ENCODE measurements around the gene SULT1A1. TPM values are rescaled to one million over a fixed set of nuclear protein-coding genes. Genes with fewer than 3 reads are reported as not detected.
"Not testable (repeated sequence)": the region's sequence is repeated elsewhere in the genome, so short reads cannot be mapped to it uniquely, and the experiment has no call there.

Gene SULT1A1
- total and polyA plus RNA-seq, 2 of the 4 experiments (the other 2 are of a cell fraction) = 1.2 to 1.6 TPM

GRCh38 chr16:28616636-28617035 lies 6.8 kb upstream of the SULT1A1 start:
- DNase-seq (no peak), ATAC-seq (ENCODE audit: low read depth) (no peak)
- Histone ChIP-seq H4K91ac (ENCODE audit: insufficient read depth, low read depth, low read length) (no peak overlapping the region), H2AK5ac (ENCODE audit: low read depth, low read length) (no peak overlapping the region), H3K27me3 (ENCODE audit: control insufficient read depth, insufficient read depth, low read length) (peaks cover 10% of the 10 kb centered on the region; the same call in 1 of the 2 replicates), H3K4ac (ENCODE audit: low read depth, low read length) (no peak overlapping the region), H3K18ac (ENCODE audit: low read depth, low read length) (no peak overlapping the region), H2AK9ac (replicated peaks; ENCODE audit: low read depth, low read length, poor library complexity) (no peak overlapping the region), H3K4me3 (ENCODE audit: insufficient read depth, low read depth, low read length) (no peak overlapping the region), H3K9ac (ENCODE audit: low read depth, low read length) (no peak overlapping the region), H3K36me3 (ENCODE audit: control insufficient read depth, insufficient read depth, low read length) (no peaks in the 10 kb centered on the region), H4K8ac (ENCODE audit: low read depth in 2 of 2, low read length in 2 of 2) (no peak overlapping the region), H3K9me3 (ENCODE audit: control insufficient read depth, insufficient read depth, low read length) (no peaks in the 10 kb centered on the region), H3K14ac (replicated peaks; ENCODE audit: low read depth, low read length) (no peak overlapping the region), H3K27ac (ENCODE audit: insufficient read depth, low read length) (no peak overlapping the region), H3K4me1 (ENCODE audit: control insufficient read depth, insufficient read depth, low read length) (no peaks in the 10 kb centered on the region), H3K23ac (ENCODE audit: low read depth, low read length) (no peak overlapping the region), H3K79me1 (ENCODE audit: low read depth in 1 of 2, low read length in 2 of 2) (no peaks in the 10 kb centered on the region), H3K56ac (ENCODE audit: extremely low read depth, insufficient read depth, low read length) (no peak overlapping the region), H2BK15ac (ENCODE audit: low read depth, low read length) (no peak overlapping the region), H2BK120ac (ENCODE audit: low read depth, low read length) (no peak overlapping the region), H3K4me2 (ENCODE audit: low read depth, low read length) (no peak overlapping the region), H2BK5ac (ENCODE audit: low read depth, low read length, poor library complexity, severe bottlenecking) (no peak overlapping the region), H2BK20ac (ENCODE audit: low read depth, low read length) (no peak overlapping the region), H4K20me1 (ENCODE audit: insufficient read depth, low read length) (no peaks in the 10 kb centered on the region), H2AFZ (replicated peaks; ENCODE audit: low read length, poor library complexity) (no peak overlapping the region), H3K9me1 (ENCODE audit: insufficient read depth, low read length) (no peaks in the 10 kb centered on the region), H4K5ac (ENCODE audit: low read depth, low read length) (no peak overlapping the region)
- no TSS peak for BruUV-seq (replicated peaks)
- intact Hi-C loops (cut with micrococcal nuclease) = loop anchor here (5.0 kb wide), 2 partner anchors 79 to 339 kb away; partner anchors contain the start of gene NUPR1
- TF ChIP-seq, protein P1, sequence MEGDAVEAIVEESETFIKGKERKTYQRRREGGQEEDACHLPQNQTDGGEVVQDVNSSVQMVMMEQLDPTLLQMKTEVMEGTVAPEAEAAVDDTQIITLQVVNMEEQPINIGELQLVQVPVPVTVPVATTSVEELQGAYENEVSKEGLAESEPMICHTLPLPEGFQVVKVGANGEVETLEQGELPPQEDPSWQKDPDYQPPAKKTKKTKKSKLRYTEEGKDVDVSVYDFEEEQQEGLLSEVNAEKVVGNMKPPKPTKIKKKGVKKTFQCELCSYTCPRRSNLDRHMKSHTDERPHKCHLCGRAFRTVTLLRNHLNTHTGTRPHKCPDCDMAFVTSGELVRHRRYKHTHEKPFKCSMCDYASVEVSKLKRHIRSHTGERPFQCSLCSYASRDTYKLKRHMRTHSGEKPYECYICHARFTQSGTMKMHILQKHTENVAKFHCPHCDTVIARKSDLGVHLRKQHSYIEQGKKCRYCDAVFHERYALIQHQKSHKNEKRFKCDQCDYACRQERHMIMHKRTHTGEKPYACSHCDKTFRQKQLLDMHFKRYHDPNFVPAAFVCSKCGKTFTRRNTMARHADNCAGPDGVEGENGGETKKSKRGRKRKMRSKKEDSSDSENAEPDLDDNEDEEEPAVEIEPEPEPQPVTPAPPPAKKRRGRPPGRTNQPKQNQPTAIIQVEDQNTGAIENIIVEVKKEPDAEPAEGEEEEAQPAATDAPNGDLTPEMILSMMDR (conservative IDR thresholded peaks at IDR 0.05; ENCODE audit: low read depth, low read length) = no peak
- TF ChIP-seq CHD1 (IDR thresholded peaks at IDR 0.05; ENCODE audit: low read depth, low read length) = no peak
- no peak for TF ChIP-seq FOS (IDR thresholded peaks at IDR 0.05; ENCODE audit: low read depth, low read length)
- TF ChIP-seq, protein P2, sequence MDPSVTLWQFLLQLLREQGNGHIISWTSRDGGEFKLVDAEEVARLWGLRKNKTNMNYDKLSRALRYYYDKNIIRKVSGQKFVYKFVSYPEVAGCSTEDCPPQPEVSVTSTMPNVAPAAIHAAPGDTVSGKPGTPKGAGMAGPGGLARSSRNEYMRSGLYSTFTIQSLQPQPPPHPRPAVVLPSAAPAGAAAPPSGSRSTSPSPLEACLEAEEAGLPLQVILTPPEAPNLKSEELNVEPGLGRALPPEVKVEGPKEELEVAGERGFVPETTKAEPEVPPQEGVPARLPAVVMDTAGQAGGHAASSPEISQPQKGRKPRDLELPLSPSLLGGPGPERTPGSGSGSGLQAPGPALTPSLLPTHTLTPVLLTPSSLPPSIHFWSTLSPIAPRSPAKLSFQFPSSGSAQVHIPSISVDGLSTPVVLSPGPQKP (IDR thresholded peaks at IDR 0.05; ENCODE audit: borderline replicate concordance, low read depth, low read length) = no peak
- 80% methylated on average over 6 of the region's 7 CpGs; no CpG with 5 or more reads in 1 of the 2 experiments for WGBS, 2 experiments (ENCODE audit: extremely low coverage in 2 of 2, insufficient read length in 1 of 2)
- dilution Hi-C loops (cut with HindIII; ENCODE audit: low sequenced_read_pairs, unreplicated experiment) = no loop called here
- in situ Hi-C loops (cut with MboI; ENCODE audit: low sequenced_read_pairs) = loop anchor here (10.0 kb wide), 1 partner anchor 342 kb away; no protein-coding TSS in a partner anchor
- ChIA-PET CTCF (no interaction called here), POLR2A (ENCODE audit: unreplicated experiment) (no interaction called here)

DNA sequence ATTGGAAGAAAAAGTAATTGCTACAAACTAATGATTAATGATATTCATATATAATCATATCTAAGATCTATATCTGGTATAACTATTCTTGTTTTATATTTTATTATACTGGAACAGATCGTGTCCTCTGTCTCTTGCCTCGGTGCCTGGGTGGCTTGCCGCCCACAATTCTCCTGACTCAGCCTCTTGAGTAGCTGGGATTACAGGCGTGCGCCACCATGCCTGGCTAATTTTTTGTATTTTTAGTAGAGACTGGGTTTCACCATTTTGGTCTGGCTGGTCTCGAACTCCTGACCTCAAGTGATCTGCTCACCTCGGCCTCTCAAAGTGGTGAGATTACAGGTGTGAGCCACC lies 6.4 kb upstream of the SULT1A1 start:
- intact Hi-C loops (cut with micrococcal nuclease) = loop anchor here (5.0 kb wide), 2 partner anchors 79 to 339 kb away; partner anchors contain the start of gene NUPR1
- CTCF ChIA-PET; ATAC-seq (ENCODE audit: low read depth): not testable (repeated sequence)

More for the DNA sequence above, 6.4 kb upstream of the SULT1A1 start:
- H4K5ac ChIP-seq (ENCODE audit: low read depth, low read length); H3K27ac ChIP-seq (ENCODE audit: insufficient read depth, low read length); H3K4me1 ChIP-seq (ENCODE audit: control insufficient read depth, insufficient read depth, low read length); H3K27me3 ChIP-seq (ENCODE audit: control insufficient read depth, insufficient read depth, low read length); H2AK5ac ChIP-seq (ENCODE audit: low read depth, low read length); H2BK120ac ChIP-seq (ENCODE audit: low read depth, low read length); H3K9me1 ChIP-seq (ENCODE audit: insufficient read depth, low read length); DNase-seq; H2BK15ac ChIP-seq (ENCODE audit: low read depth, low read length); H2AFZ ChIP-seq (replicated peaks; ENCODE audit: low read length, poor library complexity); dilution Hi-C loops (cut with HindIII; ENCODE audit: low sequenced_read_pairs, unreplicated experiment); H2BK5ac ChIP-seq (ENCODE audit: low read depth, low read length, poor library complexity, severe bottlenecking); H3K9me3 ChIP-seq (ENCODE audit: control insufficient read depth, insufficient read depth, low read length); H4K8ac ChIP-seq (ENCODE audit: low read depth in 2 of 2, low read length in 2 of 2); H4K20me1 ChIP-seq (ENCODE audit: insufficient read depth, low read length); H4K91ac ChIP-seq (ENCODE audit: insufficient read depth, low read depth, low read length); H2AK9ac ChIP-seq (replicated peaks; ENCODE audit: low read depth, low read length, poor library complexity); H3K56ac ChIP-seq (ENCODE audit: extremely low read depth, insufficient read depth, low read length); POLR2A ChIA-PET (ENCODE audit: unreplicated experiment); H3K18ac ChIP-seq (ENCODE audit: low read depth, low read length); H2BK20ac ChIP-seq (ENCODE audit: low read depth, low read length); H3K4me3 ChIP-seq (ENCODE audit: insufficient read depth, low read depth, low read length); H3K79me1 ChIP-seq (ENCODE audit: low read depth in 1 of 2, low read length in 2 of 2); H3K36me3 ChIP-seq (ENCODE audit: control insufficient read depth, insufficient read depth, low read length); H3K14ac ChIP-seq (replicated peaks; ENCODE audit: low read depth, low read length); H3K4me2 ChIP-seq (ENCODE audit: low read depth, low read length); H3K23ac ChIP-seq (ENCODE audit: low read depth, low read length); H3K9ac ChIP-seq (ENCODE audit: low read depth, low read length); H3K4ac ChIP-seq (ENCODE audit: low read depth, low read length); BruUV-seq (replicated peaks): not testable (repeated sequence)
- 79% methylated on average over 2 of the region's 7 CpGs; no CpG with 5 or more reads in 1 of the 2 experiments for WGBS, 2 experiments (ENCODE audit: extremely low coverage in 2 of 2, insufficient read length in 1 of 2)
- in situ Hi-C loops (cut with MboI; ENCODE audit: low sequenced_read_pairs) = loop anchor here (10.0 kb wide), 1 partner anchor 341 kb away; no protein-coding TSS in a partner anchor

All from IMR-90 (cell line).